Activated CD4-positive, alpha-beta T cell treated with anti-CD3 and anti-CD28 coated beads, Interleukin-2, amount 50 U/mL, for 24 hours (primary cell): Measurements from ENCODE around the gene CLRN3.

Experiments
- DNase-seq, 2 donors: peaks; one replicate each; pipeline ENCODE4 v3.0.0-alpha.2; 2020; ENCODE audit warnings: low read depth in 1 of 2, low spot score in 1 of 2

CLRN3 gene

GRCh38 chr10:127903789-127904188 lies 11.0 kb upstream of the CLRN3 start:
- DNase-seq: no peak

GRCh38 chr10:127899766-127900387 lies 7.1 kb upstream of the CLRN3 start:
- DNase-seq: no peak

GRCh38 chr10:127897177-127897576 lies 4.4 kb upstream of the CLRN3 start:
- DNase-seq: no peak

- no peak for DNase-seq
These were observed 3.8 kb upstream of the CLRN3 start for GRCh38 chr10:127896590-127896989.

GRCh38 chr10:127894146-127894545 lies 1.4 kb upstream of the CLRN3 start:
- no peak for DNase-seq

GRCh38 chr10:127890832-127891334 lies 1.9 kb downstream of the CLRN3 start:
- no peak for DNase-seq

GRCh38 chr10:127890216-127890615 lies 2.5 kb downstream of the CLRN3 start:
- DNase-seq: no peak

GRCh38 chr10:127889605-127890195 lies 3.0 kb downstream of the CLRN3 start:
- no peak for DNase-seq

- DNase-seq: no peak
These were observed 4.0 kb downstream of the CLRN3 start for GRCh38 chr10:127888521-127889312.

- no peak for DNase-seq
These were observed 5.0 kb downstream of the CLRN3 start for GRCh38 chr10:127887541-127888415.

- DNase-seq: no peak
These were observed 6.2 kb downstream of the CLRN3 start for GRCh38 chr10:127886371-127887051.

- DNase-seq: no peak
These were observed 8.2 kb downstream of the CLRN3 start for GRCh38 chr10:127884501-127884900.

- no peak for DNase-seq
These were observed 9.2 kb downstream of the CLRN3 start for GRCh38 chr10:127883516-127883915.

- DNase-seq: no peak
These were observed 9.8 kb downstream of the CLRN3 start for GRCh38 chr10:127882801-127883459.

- DNase-seq: no peak
These were observed 10.3 kb downstream of the CLRN3 start for GRCh38 chr10:127882391-127882790.

- no peak for DNase-seq
These were observed 11.5 kb downstream of the CLRN3 start for GRCh38 chr10:127881262-127881661.

GRCh38 chr10:127880557-127880956 lies 12.2 kb downstream of the CLRN3 start:
- DNase-seq: no peak

GRCh38 chr10:127878475-127879055 lies 14.2 kb downstream of the CLRN3 start:
- DNase-seq: no peak

- DNase-seq: no peak
These were observed 15.0 kb downstream of the CLRN3 start for GRCh38 chr10:127877699-127878098.

- DNase-seq: no peak
These were observed 15.6 kb downstream of the CLRN3 start for GRCh38 chr10:127877116-127877515.
